Measurements from ENCODE around the gene ANKDD1A.

The ANKDD1A gene
- 7.2 to 16.8 reads per million in 2 donors for total RNA-seq

DNA sequence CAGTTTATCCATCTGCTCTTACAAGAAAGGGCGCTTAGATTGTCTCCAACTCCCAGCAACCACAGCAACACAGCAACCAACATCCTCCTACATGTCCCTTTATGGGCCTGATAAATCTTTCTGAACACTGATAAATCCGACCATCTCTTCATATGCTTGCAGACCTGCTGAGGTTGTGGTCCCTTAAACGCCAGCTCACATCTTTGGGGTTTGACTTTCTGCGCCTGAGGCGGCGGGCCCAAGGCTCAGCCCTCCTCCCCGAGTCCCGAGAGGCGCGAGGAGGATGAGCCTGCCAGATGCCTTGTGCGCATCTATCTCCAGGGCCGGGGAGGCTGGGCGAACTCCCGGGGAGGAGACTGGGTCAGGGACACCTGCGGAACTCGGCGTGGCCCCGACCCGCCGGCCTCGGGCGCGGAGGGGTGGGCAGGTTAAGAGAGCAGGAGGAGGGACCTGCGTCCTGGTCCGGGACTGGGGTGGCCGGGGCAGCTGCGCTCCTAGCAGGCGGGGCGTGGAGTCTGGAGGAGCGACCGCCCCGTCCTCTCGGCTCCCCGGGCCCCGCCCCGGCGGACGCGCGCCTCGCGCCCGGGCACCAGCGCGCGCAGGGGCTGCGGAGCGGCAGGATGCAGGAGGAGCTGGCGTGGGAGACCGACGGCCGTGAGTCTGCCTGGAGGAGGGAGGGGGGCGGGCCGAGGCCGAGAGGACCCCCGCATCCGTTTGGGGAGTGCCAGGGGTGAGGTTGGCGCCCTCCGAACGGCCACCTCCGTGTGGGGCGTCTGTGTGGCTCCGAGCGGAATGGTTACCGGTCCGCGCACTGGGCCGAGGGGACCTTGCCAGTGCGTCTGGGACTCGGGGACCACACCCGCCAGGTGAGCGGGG lies at the start of gene ANKDD1A:
TSS of gene ANKDD1A (plus strand) at position 592 of the 876 bp plus-strand sequence. CDS start at position 621, 29 bp downstream.
- DNase-seq: peak in 3 of 5 experiments; percentile 21 to 73 (median 22)

DNA sequence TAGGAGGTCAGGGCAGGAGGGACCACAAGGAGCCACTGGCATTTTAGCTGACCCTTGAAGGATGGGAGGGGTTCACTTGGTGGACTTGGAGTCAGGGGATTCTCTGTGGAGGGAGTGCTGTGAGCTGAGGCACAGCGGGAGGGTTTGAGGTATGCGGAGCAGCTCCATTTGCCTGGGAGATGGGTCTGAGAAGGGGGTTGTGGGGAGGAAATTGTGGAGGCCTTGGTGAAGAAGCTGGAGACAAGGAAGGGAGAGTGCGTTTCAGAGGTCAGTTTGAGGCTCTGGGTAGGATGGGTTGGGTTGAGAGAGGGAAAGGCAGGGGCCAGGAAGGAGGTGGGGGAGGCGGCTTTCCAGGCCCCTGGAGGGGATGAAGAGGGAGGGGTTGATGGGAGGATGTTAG lies 49.7 kb upstream of the ANKDD1A start:
- no peak for DNase-seq

DNA sequence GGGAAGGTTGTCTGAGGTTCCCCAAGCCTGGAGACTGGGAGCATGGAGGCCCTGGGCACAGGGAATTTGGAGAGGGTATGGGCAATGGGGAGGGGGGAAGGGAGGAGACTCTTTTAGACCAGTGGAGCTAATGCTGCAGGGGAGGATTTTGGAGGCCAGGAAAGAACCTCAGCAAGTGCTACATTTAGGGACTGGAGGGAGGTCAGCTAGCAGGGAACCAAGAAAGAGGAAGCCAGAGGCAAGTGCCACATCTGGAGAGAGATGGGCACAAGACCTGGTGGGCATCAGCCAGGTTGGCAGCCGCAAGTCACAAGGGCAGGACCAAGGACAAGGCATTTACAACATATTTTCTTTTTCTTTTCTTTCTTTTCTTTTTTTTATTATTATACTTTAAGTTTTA lies 49.3 kb upstream of the ANKDD1A start:
- DNase-seq: no peak

DNA sequence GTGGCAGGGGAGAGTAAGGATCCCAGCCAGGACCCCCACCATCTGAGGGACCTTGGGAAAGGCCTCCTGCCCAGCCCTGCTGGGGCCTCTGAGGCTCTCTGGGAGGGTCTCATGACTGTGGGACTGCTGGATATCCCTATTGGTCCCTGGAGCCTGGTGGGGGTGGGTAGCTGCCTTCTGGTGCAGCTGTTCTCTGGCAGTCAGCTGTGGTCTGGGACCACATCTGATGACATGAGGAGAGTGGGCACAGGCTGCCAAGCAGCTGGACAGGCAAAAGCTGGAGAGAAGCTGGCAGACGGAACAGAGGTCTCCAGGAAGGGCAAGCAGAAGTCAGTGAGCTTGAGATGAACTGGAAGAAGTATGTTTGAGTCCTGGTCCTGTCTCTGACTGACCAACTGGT lies 47.6 kb upstream of the ANKDD1A start:
- DNase-seq: no peak

DNA sequence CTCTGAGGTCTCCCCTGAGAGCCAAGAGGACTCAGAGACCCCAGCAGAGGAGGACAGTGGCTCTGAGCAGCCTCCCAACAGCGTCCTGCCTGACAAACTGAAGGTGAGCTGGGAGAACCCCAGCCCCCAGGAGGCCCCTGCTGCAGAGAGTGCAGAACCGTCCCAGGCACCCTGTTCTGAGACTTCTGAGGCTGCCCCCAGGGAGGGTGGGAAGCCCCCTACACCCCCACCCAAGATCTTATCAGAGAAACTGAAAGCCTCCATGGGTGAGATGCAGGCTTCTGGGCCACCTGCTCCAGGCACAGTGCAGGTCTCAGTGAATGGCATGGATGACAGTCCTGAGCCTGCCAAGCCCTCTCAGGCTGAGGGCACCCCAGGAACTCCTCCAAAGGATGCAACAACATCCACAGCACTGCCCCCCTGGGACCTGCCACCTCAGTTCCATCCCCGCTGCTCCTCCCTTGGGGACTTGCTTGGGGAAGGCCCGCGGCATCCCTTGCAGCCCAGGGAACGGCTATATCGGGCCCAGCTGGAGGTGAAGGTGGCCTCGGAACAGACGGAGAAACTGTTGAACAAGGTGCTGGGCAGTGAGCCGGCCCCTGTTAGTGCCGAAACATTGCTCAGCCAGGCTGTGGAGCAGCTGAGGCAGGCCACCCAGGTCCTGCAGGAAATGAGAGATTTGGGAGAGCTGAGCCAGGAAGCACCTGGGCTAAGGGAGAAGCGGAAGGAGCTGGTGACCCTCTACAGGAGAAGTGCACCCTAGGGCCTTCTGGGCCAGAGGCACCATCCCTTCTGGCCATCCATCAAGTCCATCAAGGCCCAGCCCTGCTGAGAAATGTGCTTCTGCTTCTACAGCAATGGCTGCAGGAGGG lies 46.3 kb upstream of the ANKDD1A start:
- DNase-seq: no peak

DNA sequence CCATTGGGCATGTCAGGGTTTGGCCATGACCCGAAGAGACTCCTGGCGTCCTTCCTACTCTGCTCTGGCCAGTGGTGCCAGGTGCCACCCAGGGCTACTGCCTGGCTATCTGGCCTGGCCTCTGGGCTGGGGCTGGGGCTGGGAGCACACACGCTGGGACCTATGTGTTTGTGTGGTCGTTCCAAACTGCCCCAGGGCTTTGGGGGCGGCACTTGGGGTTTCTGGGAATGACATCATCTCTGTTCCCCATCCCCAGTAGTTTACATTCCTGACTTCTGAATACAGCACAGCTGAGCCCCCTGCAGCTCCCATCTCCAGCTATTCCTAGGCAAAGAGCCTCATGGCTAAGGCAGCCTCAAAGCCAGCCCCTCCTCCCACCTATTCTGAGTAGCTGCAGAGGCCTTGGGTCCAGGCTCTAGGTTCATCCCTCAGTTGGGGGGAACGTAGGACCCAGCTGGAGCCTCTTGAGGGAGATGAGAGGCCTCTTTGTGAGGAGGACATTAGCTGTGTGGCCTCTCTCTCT lies 45.6 kb upstream of the ANKDD1A start:
- DNase-seq: no peak

DNA sequence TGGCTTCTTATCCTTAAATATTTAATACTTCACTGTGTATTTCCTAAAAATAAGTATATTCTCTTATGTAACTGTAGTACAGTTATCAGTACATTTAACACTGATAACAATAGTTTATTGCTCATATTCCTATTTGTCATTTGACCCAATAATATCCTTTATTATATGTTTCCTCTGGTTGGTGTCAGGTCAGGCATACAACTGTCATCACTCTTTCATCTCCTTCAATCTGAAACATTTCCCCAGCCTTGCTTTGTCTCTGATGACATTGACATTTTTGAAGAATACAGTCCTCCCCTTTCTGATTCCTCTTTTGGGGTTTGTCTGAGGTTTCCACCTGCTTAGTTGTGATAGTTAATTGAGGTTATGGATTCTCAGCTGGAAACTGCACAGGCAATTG lies 42.2 kb upstream of the ANKDD1A start:
- no peak for DNase-seq

DNA sequence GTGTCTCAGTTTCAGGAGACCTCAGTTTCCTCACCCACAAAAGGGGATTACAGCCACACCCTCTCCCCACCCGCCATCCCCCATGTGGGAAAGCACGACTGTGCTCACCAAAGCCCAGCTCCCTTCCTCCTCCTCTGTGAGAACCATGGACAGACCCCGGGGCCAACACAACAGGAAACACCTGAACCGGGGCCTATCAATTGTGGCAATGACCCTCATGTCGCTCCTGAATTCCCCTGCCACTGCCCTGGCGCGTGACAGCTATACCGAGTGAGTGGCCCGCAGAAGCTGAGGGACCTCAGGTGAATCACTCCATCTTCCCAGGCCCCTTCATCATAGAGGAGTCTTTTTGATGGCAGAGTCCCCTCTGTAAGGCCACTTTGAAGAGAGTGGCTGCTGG lies 41.3 kb upstream of the ANKDD1A start:
- DNase-seq: no peak

DNA sequence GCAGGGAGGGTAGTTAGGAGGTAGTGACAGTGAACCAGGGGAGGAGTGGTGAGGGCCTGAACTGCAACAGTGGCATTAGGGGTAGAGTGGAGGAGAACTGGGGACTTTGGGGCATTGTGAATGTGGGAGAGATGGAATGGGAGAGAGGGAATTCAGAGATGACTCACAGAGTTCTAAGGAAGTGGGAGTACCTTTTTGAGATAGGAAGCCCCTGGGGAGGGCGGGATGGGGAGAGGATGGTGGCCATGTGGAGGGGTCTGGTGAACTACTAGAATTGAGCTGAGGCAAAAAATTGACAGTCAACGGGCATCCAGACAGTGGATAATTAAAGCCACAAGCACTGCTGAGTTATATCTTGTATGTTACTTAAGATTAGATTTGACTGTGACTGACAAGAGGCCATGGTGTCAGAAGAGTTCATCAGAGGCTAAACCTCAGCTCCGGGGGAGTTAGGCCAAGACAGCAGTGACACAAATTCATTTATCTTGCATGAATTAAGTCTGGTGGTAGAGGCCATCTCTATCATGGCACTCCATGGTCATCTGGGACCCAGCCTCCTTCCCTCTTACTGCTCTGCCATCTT lies 36.0 kb upstream of the ANKDD1A start:
- peak in 1 of 5 experiments; percentile 17 for DNase-seq

DNA sequence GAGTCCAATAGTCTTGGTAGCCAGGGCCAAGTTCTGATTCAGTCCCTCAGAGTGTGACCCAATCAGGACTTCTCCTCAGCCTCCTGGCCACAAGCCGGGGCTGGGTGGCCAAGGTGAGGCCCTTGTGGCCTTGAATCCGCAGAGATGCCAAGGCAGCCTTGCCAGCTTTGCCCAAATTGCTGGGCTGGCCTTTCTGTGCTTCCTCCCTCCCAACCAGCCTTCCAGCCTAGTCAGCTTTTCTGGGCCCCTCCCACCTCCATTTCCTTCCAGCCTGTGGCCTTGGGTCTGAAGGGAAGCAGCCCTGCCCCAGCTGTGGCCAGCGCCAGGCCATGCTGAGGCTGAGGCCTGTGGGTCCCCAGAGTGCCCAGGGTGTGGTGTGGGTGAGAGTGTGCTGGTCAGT lies 34.3 kb upstream of the ANKDD1A start:
- DNase-seq: peak in 1 of 5 experiments; percentile 13

DNA sequence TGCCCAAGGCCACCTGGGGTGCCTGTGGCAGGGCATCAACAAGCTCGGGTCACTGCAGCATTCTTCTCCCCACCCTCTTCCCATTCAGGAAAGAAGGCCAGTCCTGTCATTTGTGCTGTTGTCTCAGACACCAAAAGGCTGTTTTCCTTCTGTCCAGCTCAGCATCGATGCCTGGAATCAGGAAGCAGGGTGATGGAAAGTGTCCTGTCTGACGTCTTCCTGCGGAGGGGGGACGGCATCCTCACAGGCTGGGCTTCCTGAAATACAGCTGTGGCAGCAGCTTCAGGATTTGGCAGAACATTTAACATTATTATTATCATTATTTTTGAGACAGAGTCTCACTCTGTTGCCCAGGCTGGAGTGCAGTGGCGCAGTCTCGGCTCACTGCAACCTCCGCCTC lies 33.0 kb upstream of the ANKDD1A start:
- no peak for DNase-seq

DNA sequence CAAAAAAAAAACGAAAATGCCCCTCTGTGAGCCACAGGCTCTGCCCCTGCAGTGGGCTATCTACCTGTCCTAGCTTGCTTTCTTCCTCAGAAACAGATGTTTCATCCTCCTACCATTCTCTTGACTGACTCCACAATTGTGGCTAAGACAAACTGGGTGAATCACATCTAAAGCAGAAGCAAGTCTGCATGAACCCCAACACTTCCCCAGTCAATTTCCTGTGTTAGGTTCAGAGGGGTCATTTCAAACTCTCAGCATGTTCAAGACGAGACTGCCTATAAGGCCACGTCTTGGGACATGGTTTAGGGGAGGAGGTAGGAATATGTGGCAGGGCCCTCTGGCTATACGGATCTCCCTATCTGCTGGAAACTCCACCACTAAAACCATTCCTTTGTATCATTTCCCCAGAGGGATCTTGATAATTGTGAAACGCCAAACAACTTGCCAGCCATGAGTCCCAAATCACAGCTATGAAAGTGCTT lies 28.6 kb upstream of the ANKDD1A start:
- peak in 2 of 5 experiments; percentile 64 to 65 for DNase-seq

DNA sequence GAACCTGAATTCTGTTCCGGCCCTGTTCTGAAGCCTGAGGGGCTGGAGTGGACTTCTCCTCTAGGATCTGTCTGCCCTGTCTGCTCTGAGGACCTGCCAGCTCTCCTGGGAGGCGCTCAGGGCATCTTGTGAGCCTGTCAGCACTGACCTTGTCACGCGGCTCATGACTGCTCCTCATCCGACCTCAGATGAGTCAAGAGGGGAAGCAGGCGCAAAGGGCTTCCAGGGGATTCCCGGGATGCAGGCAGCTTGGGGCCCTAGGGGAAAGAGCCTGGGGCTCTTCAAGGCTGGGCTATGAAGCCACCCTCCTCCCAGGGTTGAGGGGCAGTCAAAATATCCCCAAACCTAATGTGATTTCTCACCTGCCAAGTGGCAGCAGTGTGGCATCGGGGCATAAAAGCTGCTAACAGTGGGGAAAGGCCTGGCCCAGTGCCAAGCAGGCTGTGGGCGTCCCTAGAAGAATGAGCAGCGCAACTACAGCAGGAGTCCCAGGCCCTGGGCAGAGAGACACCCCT lies 27.6 kb upstream of the ANKDD1A start:
- peak in 4 of 5 experiments; percentile 45 to 75 (median 66) for DNase-seq

DNA sequence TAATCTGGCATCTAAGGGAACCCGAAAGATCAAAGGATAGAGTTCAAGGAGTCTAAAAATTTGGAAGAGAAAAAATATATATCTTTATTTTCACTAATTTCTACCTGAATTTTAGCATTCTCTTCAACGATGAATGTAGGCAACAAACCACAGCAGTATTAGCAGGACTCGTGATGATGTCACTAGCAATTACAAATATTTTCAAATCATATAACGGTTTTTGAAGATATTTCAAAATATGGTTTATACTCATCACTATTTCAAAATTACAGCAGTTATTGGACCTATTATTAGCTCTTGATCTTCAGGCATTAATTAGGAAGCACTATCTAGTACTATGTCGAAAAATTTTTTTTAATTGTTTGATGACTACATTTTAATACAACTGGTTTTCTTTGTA lies 27.0 kb upstream of the ANKDD1A start:
- DNase-seq: no peak

DNA sequence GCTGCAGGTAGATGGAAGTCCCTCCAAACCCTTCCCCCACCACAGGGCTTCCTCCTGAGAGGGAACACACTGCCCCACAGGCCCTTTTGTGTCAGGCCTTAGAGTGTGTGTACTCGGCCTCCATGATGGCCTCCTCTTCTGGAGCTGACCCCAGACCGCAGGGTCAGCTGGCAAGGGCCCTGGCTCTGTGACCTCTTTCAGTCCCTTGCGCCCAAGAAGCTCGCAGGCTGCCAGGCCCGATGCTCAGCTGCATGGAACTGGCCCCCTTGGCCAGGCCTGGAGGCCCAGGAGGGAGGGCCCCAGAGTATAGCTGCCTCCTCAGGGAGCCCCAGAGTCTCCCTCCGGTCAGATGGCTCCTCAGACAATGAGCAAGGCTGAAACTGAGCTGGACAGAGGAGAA lies 23.4 kb upstream of the ANKDD1A start:
- DNase-seq: no peak

DNA sequence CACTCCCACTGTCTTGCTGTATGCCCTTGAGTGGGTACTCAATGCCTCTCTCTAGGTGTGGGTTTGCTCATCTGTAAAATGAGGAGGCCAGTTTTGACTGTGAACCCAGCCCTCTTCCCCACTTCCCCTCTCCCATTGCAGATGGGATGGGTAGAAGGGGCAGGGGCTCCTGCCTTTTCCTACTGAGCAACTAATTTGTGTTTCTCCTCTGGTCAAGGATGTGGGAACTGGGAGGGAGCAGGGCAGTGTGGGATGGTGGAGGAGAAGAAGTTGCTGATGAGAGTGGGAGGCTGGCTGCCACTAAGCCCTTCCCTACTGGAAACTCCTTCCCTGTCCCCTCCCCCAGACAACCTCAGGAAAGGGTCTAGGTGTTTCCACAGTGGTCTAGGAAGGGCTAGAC lies 20.1 kb upstream of the ANKDD1A start:
- DNase-seq: no peak

DNA sequence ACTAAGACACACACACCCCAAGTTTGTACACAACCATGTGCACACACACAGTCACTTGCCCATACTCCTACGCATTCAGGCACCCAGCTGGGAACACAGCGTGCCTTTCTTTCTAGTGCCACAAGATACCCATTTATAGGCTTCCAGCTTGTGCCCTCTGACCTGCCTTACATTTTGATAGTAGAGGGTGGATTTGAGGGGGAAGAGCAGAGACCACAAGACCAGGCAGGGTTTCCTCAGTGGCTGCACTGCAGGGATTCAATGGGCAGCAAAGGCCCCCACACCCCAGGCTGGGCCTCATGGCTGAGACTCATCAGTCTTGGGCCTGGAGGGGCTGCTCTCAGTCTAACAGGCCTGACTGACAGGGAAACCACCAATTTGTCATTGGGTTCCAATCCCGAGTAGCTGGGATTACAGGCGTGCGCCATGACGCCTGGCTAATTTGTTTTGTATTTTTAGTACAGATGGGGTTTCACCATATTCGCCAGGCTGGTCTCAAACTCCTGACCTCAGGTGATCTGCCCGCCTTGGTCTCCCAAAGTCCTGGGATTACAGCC lies 18.8 kb upstream of the ANKDD1A start:
- DNase-seq: peak in 1 of 5 experiments; percentile 71

DNA sequence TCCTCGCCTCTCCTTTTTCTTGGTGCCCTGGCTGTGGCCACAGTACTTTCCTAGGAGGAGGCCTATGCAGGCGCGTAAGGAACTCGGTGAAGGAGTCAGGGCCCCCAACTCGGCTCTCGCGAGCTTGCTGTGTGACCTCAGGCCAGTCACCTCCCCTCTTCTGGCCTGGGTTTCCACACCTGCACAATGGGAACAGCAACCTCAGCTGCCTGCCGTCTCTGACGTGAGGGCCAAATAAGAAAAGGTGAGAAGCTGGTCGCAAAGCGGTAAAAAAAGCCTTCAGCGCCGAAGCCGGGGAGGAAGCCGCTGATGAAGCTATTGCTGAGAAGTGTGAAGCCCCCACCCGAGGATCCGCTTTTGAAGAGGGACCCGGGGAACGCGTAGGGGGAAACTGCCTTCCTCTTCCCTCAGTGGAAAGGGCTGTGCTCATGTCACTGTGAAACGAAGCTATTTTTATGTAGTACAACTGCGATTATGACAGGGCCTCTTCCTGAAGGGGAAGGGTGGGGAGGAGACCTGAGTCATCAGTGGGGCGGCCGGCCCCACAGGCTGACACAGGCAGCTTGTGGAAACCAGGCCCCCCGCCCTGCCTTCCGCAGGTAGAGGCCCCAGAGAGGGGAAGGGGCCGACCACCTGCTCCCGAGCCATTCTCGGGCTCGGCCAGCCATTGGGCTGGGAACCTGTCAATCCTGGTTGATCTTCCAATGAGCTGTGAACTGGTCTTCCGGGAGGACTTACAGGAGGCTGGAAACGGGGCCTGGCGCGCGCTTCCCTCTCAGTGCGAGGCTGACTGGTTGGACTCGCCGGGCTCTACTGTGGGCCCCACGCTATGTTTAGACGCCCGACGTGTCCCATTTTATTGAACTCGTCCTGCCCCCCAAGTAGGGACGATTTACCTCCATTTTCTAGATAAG lies 18.0 kb upstream of the ANKDD1A start:
- DNase-seq: peak; percentile 81 to 100 (median 93)

DNA sequence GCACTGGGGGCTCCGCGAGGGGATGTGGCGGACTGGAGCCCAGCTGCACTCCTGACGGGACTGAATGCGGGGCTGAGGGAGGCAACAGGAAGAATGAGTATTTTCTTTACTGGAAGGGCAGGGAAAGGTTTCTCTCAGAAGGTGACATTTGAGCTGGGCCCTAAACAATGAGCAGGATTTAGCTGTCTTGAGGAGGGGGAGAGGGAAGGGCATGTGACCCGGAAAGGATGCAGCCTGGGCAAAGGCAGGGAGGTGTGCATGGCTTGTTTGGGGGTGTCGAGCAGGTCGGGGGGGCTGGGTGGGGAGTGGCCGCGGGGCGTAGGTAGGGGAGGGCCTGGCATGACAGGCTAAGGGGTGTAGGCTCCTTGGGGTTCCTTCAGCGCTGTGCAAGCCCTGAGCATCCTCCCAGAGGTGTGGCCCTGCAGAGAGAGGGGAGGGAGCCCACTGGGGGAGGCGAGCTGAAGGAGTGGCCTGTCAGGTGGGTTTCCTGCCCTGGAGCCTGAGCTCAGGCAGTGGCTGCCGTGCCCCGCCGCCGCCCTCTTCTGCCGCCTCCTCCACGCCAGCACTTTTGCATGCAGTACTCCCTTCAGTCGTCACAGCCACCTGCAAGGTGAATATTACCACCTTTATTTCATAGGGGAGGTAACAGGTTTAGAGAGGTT lies 17.2 kb upstream of the ANKDD1A start:
- DNase-seq: peak; percentile 44 to 98 (median 84)

All from T-helper 2 cell (primary cell).